ENCODE data around the gene ZBTB7C.

ZBTB7C gene

DNA sequence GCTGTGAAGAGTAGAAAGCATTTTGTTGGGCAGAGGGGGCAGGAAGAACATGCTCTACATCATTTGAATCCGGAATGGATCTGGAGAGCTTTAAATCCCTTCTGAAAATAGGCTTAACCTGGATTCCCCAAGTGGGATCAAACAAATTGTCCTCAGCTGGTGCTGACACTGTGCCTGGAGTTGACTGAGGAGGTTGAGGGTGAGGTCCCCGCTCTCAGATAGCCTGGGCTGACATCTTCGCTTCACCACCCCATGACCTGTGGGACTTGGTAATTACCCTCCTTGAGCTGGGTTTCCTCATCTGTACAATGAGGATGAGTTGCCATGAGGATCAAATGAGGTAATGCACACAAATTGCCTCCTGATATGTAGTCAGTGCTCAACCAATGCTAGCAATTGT, 360.9 kb downstream of the ZBTB7C start:
- no peak for DNase-seq

DNA sequence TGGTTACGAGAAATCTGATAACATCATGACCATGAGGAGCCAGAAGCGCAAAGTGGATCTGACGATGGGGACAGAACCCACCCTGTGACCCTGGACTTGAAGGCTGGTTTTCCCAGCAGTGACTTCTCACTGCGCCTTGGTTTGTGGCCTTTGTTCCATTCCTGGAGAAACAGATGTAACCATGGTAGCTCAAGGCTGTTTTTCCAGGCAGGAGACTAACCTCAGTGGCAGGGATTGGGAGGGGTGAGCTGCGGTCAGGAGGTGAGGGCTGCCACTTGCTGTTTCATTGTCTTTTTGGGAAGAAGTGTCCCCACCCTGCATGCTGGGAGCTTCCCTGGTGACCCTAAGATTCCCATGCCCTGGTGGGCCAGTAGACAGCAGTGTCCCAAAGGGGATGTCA, 362.3 kb downstream of the ZBTB7C start:
- DNase-seq: no peak

- DNase-seq: no peak
These were observed 363.4 kb downstream of the ZBTB7C start for GRCh38 chr18:48045744-48046143.

DNA sequence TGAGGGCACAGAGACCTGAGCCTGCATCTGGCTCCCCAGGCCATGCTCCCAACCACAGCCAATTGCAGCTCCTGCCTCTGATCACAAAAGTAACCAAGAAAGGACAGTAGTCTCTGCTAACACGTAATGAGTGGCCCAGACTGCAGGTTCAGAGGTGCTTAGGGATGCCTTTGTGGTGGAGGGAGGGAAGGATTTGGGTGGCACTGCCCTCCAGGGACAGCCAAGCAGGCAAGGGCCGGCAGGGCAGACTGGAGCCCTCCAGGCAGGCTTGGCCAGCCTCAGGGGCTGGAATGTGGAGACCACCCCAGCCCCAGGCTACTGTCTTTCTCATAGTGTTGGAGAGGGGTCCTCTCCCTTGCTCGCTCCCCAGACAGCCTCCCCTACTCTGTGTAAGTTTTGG, 364.2 kb downstream of the ZBTB7C start:
- DNase-seq: no peak

- no peak for DNase-seq
These were observed 366.0 kb downstream of the ZBTB7C start for GRCh38 chr18:48043166-48043565.

DNA sequence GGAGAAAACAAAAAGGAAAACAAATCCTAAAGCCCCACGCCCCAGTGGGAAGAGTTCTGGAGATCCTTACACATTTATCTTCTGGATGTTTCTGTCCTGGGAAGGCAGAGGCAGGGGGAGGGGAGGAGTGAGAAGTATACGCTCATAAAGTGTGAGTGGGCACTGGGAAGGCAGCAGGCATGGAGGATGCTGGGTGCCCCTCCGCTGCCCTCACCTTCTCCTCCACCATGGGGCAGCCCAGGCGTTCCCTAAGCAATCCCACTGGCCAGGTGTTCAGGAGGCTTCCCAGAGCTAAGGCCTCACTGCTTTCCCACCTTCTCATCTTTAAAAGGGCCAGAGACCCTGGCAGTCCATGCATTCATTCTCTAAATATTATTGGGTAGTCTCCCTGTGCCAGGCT, 366.8 kb downstream of the ZBTB7C start:
- DNase-seq: no peak

GRCh38 chr18:48040457-48041110, 368.6 kb downstream of the ZBTB7C start:
- DNase-seq: no peak

DNA sequence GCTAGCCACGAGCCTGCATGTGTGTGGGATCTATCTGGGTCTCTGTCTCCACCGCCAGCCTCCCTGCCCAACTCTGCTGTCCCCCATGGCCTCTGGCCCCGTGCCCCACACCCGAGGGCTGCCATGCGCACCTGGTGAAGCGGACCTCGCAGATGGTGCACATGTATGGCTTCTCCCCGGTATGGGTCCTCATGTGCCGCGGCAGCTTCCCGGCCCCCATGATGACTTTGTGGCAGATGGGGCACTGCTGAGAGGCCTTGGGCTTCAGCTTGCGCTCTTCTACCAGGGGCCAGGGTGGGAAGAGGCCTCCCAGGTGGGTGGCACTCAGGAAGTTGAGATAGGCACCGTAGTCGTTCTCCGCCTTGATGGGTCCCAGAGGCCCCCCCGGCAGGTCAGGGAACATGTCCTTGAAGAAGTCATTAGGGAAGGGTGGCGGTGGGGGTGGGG, 369.4 kb downstream of the ZBTB7C start:
- no peak for DNase-seq

DNA sequence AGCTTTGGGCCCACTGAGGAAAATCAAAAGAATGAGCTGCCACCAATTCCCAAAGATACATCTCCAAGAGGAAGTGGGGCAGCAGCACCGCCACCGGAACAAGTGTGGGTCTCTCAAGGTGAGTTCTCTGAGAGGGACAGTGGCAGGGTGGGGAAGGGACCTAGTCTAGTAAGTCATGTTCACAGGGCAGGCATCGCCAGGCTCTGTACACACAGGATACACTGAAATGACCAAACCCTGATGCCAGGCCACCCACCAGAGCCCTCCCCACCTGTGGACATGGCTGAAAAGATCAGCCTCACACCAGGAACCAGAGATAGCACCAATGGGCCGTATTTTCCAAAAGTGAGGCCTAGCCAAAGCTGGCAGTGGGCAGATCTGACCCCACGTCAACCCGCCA, 370.5 kb downstream of the ZBTB7C start:
- no peak for DNase-seq

- no peak for DNase-seq
These were observed 371.5 kb downstream of the ZBTB7C start for GRCh38 chr18:48037481-48038271.

DNA sequence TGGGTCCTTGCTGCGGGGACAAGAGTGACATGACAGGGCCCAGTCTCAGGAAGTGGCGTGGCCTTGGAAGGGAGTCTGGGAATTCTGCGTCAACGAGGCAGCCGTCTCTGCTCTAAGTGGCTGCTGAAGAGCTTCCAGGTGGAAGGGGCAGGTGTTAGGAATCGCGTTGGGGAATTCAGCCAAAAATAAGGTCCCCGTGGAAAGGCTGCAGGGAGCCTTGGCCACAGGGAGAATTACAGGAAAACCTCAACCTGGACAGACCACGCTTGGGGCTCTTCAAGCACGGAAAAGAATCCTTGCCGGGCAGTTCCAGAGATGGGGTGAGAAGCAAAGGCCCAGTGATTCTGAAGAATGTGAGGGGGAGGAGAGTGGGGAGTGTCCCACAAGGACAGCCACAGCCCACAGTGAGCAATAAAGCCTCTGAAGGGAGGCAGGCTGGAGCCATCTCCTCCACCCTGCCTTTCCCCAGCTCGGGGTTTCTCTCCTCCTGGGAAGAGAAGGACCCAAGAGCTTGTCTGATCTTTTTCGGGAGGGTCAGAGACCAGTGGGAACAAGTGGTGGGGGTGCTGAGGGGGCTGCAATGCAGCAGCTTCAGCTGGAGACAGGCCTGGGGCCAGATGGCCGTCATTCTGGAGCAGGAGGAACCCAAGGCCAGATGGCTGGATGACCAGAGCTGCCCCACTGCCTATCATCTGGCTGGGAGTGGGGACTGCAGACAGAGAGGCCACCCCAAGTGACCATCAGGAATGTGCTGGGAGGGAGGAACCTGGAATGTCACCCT, 372.4 kb downstream of the ZBTB7C start:
- DNase-seq: no peak

GRCh38 chr18:48036226-48036625, 373.0 kb downstream of the ZBTB7C start:
- DNase-seq: no peak

GRCh38 chr18:48035556-48035860, 373.7 kb downstream of the ZBTB7C start:
- DNase-seq: no peak

GRCh38 chr18:48034651-48035555, 374.3 kb downstream of the ZBTB7C start:
- DNase-seq: no peak

DNA sequence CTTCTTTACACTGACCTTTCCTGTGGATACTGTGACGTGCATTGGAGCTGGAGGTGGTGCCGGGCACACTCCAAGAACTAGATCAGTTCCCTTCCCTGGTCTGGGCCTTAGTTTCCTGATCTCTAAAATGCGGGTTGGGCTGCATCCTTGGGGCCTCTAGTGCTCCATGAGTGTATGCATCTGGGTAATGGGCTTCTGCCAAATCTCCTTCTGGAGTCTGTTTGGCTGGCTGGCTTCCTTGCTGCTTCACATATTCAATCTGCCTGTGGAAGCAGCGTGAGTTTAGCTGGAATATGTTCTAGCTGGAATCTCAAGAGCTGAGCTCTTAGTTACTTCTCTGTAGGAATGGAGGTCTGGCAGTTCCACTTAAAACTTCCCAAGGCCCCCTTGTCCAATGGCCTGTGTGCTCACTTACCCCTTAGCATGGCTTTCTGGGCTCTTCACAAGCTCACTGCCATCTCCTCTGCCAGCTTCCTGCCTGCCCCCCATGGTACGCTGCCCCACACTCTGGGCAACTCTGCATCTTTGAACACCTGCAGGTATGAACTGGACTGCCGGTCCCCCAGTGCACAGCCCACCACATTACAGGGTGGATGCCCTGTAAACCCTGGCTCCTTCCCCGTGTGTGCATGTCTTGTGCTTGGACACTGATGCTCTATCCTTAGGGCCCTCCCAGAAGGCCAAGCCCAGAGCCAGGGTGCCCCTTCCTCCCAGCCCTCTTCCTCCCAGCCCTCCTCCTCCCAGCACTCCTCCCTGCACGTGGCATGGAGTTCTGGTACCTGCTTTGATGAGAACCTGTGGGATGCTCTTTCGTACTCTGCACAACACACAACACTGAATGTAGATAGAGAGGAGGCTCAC, 375.2 kb downstream of the ZBTB7C start:
- DNase-seq: no peak

DNA sequence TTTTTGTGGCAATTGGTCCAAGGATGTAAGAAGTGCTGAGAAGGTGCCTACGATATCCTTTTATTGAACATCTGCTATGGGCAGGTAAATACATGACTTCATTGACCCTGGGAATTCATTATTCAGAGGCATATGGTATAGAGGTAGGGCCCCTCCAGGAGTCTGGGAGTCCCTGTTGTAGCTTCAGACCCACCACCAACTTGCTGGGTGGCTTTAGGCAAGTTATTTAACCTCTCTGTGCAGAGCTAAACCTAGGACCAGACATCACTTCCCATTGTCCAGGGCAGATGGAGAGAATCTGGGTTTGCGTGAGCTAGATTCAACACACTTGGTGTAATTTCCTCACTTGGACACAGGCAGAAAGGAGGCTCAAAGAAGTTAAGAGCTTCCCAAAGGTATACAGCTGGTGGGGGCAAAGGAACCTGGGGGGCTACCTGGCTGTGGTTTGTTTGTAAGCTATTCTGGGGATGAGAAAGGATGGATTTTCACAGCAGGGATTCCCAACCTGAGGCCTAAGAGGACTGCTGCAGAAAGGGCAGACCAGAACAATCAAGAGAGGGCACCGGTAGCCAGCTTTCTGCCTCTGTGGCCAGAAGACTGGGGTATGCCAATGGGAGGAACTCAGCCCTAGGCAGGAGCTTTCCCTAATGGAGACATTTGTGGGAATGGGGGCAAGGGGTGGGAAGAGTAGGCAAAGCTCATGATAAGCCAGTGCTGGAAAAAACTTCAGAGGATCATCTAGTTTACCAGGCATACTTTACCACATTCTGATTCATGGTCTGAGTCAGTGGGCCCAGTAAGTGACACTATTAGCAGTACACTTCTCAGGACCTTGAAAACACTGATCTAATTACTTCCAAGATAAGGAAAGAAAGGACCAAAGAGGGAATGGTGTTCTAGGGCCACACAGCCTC, 376.1 kb downstream of the ZBTB7C start:
- DNase-seq: no peak

DNA sequence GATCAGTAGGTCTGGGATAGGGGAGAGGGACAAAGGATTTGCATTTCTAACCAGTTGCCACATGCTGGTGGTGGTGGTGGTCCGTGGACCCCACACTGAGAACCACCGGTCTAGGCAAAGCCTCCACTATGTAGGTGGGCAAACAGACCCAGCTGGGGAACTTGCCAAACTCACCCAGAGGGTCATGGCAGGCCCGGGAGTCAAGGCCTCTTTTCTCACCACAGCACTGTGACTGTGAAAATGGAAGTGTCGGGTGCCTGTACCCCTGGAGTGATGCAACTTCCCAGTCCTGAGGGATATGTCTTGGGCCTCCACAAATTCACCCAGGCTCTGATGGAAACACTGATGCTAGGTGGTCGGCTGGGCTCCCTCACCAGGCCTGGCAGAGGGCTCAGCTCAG, 377.5 kb downstream of the ZBTB7C start:
- no peak for DNase-seq

DNA sequence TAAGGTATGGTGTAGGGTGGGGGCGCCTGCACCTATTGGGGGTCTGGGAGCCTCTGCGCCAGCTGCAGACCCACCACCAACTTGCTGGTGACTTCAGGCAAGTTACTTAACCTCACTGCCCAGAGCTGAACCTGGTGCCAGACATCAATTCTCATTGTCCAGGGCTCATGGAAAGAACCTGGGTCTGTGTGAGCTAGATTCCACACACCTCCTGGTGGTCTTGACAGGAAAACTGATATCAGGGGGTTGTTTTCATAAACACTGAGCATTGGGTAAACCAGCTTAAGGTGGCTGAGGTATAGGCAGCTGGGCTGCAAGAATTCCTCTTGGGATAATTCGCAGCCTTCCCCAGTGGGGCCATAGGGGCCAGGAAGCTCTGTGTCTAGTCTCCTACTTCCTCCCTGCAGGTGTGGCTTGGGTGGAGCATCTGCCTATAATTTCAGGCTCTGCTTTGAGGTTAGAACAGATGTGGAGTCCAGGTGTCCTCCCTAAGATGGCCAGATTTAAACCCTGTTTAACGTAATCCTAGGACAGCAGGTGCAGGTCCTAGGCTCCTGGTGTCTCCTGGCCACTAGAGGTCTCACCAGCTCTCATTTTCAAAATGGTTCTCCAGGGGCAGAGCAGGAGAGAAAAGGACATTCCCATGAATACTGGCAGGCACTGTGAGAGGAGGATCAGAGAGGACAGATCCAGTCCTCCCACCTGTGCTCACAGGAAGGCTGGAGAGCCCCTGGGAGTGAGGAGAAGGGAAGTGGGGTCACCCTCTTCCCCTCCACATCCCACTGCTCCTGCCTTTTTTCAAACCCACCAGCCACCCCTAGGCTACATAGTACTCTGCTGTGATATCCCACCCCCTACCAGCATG, 378.3 kb downstream of the ZBTB7C start:
- peak in 27 of 58 donors; percentile 5 to 67 (median 22) for DNase-seq

Measured in anterior cingulate cortex (tissue), 58 donors.